IPS DF 6.9 (cell line): ENCODE results near the gene CCDC158.

Experiments
- DNase-seq: peaks from one replicate; pipeline ENCODE4 v3.0.0-alpha.2; 2013; ENCODE audit warnings: low read depth, low spot score
- H3K27ac ChIP-seq: one replicate; pipeline ENCODE4 v1.5.1; 2013; ENCODE audit warnings: low read length, control low read depth
- H3K27me3 ChIP-seq: 2 replicates; pipeline ENCODE4 v1.6.1; 2013; ENCODE audit warnings: mild to moderate bottlenecking, low read length; ENCODE audit not compliant: control insufficient read depth, insufficient read depth
- H3K36me3 ChIP-seq: 2 replicates; pipeline ENCODE4 v1.6.1; 2013; ENCODE audit warnings: low read length; ENCODE audit not compliant: control insufficient read depth, insufficient read depth
- H3K4me1 ChIP-seq: 2 replicates; pipeline ENCODE4 v1.6.1; 2013; ENCODE audit warnings: low read length; ENCODE audit not compliant: control insufficient read depth, insufficient read depth
- H3K4me3 ChIP-seq: 2 replicates; pipeline ENCODE4 v1.5.1; 2013; ENCODE audit warnings: mild to moderate bottlenecking, low read length
- H3K9me3 ChIP-seq: 2 replicates; pipeline ENCODE4 v1.6.1; 2013; ENCODE audit warnings: low read length, inconsistent platforms; ENCODE audit not compliant: control insufficient read depth, insufficient read depth
- WGBS: extraction: QIAGEN DNeasy Blood & Tissue Kit; methylation state at CpG from one replicate; pipeline ENCODE4 v1.1.7; 2013; ENCODE audit warnings: mixed read lengths, missing lambda C conversion rate; ENCODE audit not compliant: insufficient read length, insufficient coverage; 5-methylcytosine and 5-hydroxymethylcytosine counted together

Gene CCDC158

GRCh38 chr4:76312457-76312856 is 108.5 kb downstream of the CCDC158 start:
- Histone ChIP-seq H3K9me3 (no peaks in the 10 kb centered on the region), H3K4me1 (peaks cover 2% of the 10 kb centered on the region; the same call in 1 of the 2 replicates), H3K4me3 (no peak overlapping the region), H3K27ac (no peak overlapping the region), H3K27me3 (no peaks in the 10 kb centered on the region), H3K36me3 (0 out of 2 replicates have a peak, but pooled peaks cover 5% of the 10 kb centered on the region)
- DNase-seq, result no peak
- WGBS, result no CpG with 5 or more reads among the region's 1 CpG

- H3K4me3 ChIP-seq, result no peak overlapping the region
- DNase-seq, result no peak
- H3K9me3 ChIP-seq, result no peaks in the 10 kb centered on the region
- H3K27ac ChIP-seq, result no peak overlapping the region
- H3K36me3 ChIP-seq, result 0 out of 2 replicates have a peak, but pooled peaks cover 5% of the 10 kb centered on the region
- no CpG with 5 or more reads among the region's 1 CpG for WGBS
- no peaks in the 10 kb centered on the region for H3K27me3 ChIP-seq
- H3K4me1 ChIP-seq, result peaks cover 2% of the 10 kb centered on the region; the same call in 1 of the 2 replicates
Measured at GRCh38 chr4:76311896-76312331, 109.0 kb downstream of the CCDC158 start.

GRCh38 chr4:76310683-76311082 is 110.3 kb downstream of the CCDC158 start:
- peaks cover 3% of the 10 kb centered on the region for H3K4me1 ChIP-seq
- H3K27me3 ChIP-seq, result peaks cover 1% of the 10 kb centered on the region; the same call in 1 of the 2 replicates
- H3K9me3 ChIP-seq, result no peaks in the 10 kb centered on the region
- H3K27ac ChIP-seq, result no peak overlapping the region
- WGBS, result no CpG with 5 or more reads among the region's 4 CpGs
- H3K4me3 ChIP-seq, result no peak overlapping the region
- H3K36me3 ChIP-seq, result 0 out of 2 replicates have a peak, but pooled peaks cover 5% of the 10 kb centered on the region
- no peak for DNase-seq

GRCh38 chr4:76309939-76310550 is 110.9 kb downstream of the CCDC158 start:
- Histone ChIP-seq H3K4me3 (no peak overlapping the region), H3K27me3 (peaks cover 5% of the 10 kb centered on the region; the same call in 1 of the 2 replicates), H3K4me1 (peaks cover 3% of the 10 kb centered on the region), H3K9me3 (no peaks in the 10 kb centered on the region), H3K27ac (no peak overlapping the region), H3K36me3 (0 out of 2 replicates have a peak, but pooled peaks cover 5% of the 10 kb centered on the region)
- DNase-seq, result no peak
- WGBS, result no CpG with 5 or more reads among the region's 3 CpGs

- H3K4me1 ChIP-seq, result peaks cover 3% of the 10 kb centered on the region
- H3K36me3 ChIP-seq, result 0 out of 2 replicates have a peak, but pooled peaks cover 5% of the 10 kb centered on the region
- H3K9me3 ChIP-seq, result no peaks in the 10 kb centered on the region
- peaks cover 5% of the 10 kb centered on the region; the same call in 1 of the 2 replicates for H3K27me3 ChIP-seq
- no peak overlapping the region for H3K4me3 ChIP-seq
- no peak for DNase-seq
- no peak overlapping the region for H3K27ac ChIP-seq
- no CpG with 5 or more reads among the region's 6 CpGs for WGBS
Measured at GRCh38 chr4:76308548-76308947, 112.4 kb downstream of the CCDC158 start.

GRCh38 chr4:76307660-76308014 is 113.3 kb downstream of the CCDC158 start:
- H3K4me1 ChIP-seq, result peaks cover 3% of the 10 kb centered on the region
- DNase-seq, result no peak
- WGBS, result no CpG with 5 or more reads among the region's 4 CpGs
- H3K4me3 ChIP-seq, result no peak overlapping the region; the same call in 1 of the 2 replicates
- no peaks in the 10 kb centered on the region for H3K9me3 ChIP-seq
- peaks cover 5% of the 10 kb centered on the region; the same call in 1 of the 2 replicates for H3K27me3 ChIP-seq
- 0 out of 2 replicates have a peak, but pooled peaks cover 5% of the 10 kb centered on the region for H3K36me3 ChIP-seq
- no peak overlapping the region for H3K27ac ChIP-seq

GRCh38 chr4:76306882-76307659 is 113.9 kb downstream of the CCDC158 start:
- WGBS, result no CpG with 5 or more reads among the region's 37 CpGs
- no peak overlapping the region for H3K27ac ChIP-seq

GRCh38 chr4:76305971-76306881 is 114.7 kb downstream of the CCDC158 start, which contains the start of gene STBD1:
TSS of gene STBD1 (plus strand) at chr4:76306733. CDS start at chr4:76306770, 37 bp downstream.
- DNase-seq, result peak; percentile 31
- no CpG with 5 or more reads among the region's 85 CpGs for WGBS
- Histone ChIP-seq H3K9me3 (no peaks in the 10 kb centered on the region), H3K4me3 (peak within 1 kb of the TSS; percentile 79), H3K36me3 (0 out of 2 replicates have a peak, but pooled peaks cover 5% of the 10 kb centered on the region), H3K4me1 (peaks cover 3% of the 10 kb centered on the region), H3K27ac (no peak within 1 kb of the TSS), H3K27me3 (peaks cover 5% of the 10 kb centered on the region; the same call in 1 of the 2 replicates)

More at GRCh38 chr4:76306882-76307659, 113.9 kb downstream of the CCDC158 start:
- Histone ChIP-seq H3K36me3 (0 out of 2 replicates have a peak, but pooled peaks cover 5% of the 10 kb centered on the region), H3K27me3 (peaks cover 5% of the 10 kb centered on the region; the same call in 1 of the 2 replicates), H3K9me3 (no peaks in the 10 kb centered on the region), H3K4me3 (peak overlapping the region; percentile 79), H3K4me1 (peaks cover 3% of the 10 kb centered on the region)
- peak; percentile 13 for DNase-seq

- Histone ChIP-seq H3K9me3 (no peaks in the 10 kb centered on the region), H3K4me1 (peaks cover 3% of the 10 kb centered on the region), H3K36me3 (0 out of 2 replicates have a peak, but pooled peaks cover 5% of the 10 kb centered on the region), H3K27ac (no peak overlapping the region), H3K27me3 (peaks cover 5% of the 10 kb centered on the region; the same call in 1 of the 2 replicates), H3K4me3 (no peak overlapping the region)
- WGBS, result no CpG with 5 or more reads among the region's 7 CpGs
- no peak for DNase-seq
Measured at GRCh38 chr4:76305033-76305687, 115.8 kb downstream of the CCDC158 start.
